RPMI7951 (cell line): ENCODE results near the gene LYZL6. TPM values are rescaled to one million over a fixed set of nuclear protein-coding genes. Genes with fewer than 3 reads are reported as not detected.
"Not testable (repeated sequence)": the region's sequence is repeated elsewhere in the genome, so short reads cannot be mapped to it uniquely, and the experiment has no call there.

Experiments
- DNase-seq: peaks from one replicate; pipeline ENCODE4 v3.0.0-alpha.2; 2012; ENCODE audit warnings: low read depth
- total RNA-seq: library from RNA; depleted of rRNA; stranded (reverse); fragments of >200 nt; shearing (Covaris generic); gene quantifications from 2 replicates; pipeline ENCODE4 v1.2.3, GENCODE V29; 2014

LYZL6 gene
- total RNA-seq, 1 experiment from 2014 or later, result not detected

- no peak for DNase-seq
These were observed 36.4 kb downstream of the LYZL6 start for GRCh38 chr17:35906926-35907637.

GRCh38 chr17:35906191-35906925 is 37.2 kb downstream of the LYZL6 start:
- DNase-seq, result no peak

- no peak for DNase-seq
These were observed 40.1 kb downstream of the LYZL6 start for GRCh38 chr17:35903451-35903850.

- no peak for DNase-seq
These were observed 41.8 kb downstream of the LYZL6 start for GRCh38 chr17:35901631-35902175.

GRCh38 chr17:35900708-35901480 is 42.6 kb downstream of the LYZL6 start:
- DNase-seq, result no peak

GRCh38 chr17:35900280-35900679 is 43.2 kb downstream of the LYZL6 start:
- no peak for DNase-seq

- peak; percentile 23 for DNase-seq
These were observed 45.0 kb downstream of the LYZL6 start for GRCh38 chr17:35898283-35899070.

- DNase-seq, result not testable (repeated sequence)
These were observed 45.7 kb downstream of the LYZL6 start for GRCh38 chr17:35897772-35898171.

GRCh38 chr17:35895636-35896587 is 47.6 kb downstream of the LYZL6 start:
- DNase-seq, result no peak

- no peak for DNase-seq
These were observed 49.3 kb downstream of the LYZL6 start for GRCh38 chr17:35894206-35894605.

- no peak for DNase-seq
These were observed 49.8 kb downstream of the LYZL6 start for GRCh38 chr17:35893751-35894150.

- DNase-seq, result peak; percentile 33
These were observed 51.1 kb downstream of the LYZL6 start for GRCh38 chr17:35892091-35893035.

GRCh38 chr17:35891269-35891668 is 52.2 kb downstream of the LYZL6 start:
- no peak for DNase-seq

- DNase-seq, result no peak
These were observed 52.7 kb downstream of the LYZL6 start for GRCh38 chr17:35890774-35891155.

- peak; percentile 73 for DNase-seq
These were observed 53.4 kb downstream of the LYZL6 start for GRCh38 chr17:35889818-35890773.

- no peak for DNase-seq
These were observed 54.3 kb downstream of the LYZL6 start for GRCh38 chr17:35889241-35889640.
